GM21737 (cell line): ENCODE measurements around the gene OR8H1.

Source experiments
- ATAC-seq: cut with Tn5 transposase; IDR thresholded peaks from one replicate; pipeline ENCODE4 v1.9.1; 2021; ENCODE audit warnings: mild to moderate bottlenecking, moderate library complexity; ENCODE audit not compliant: unreplicated experiment

OR8H1 gene

GRCh38 chr11:56292154-56292553 lies at the start of gene OR8H1:
OR8H1 (minus strand) TSS chr11:56292254; CDS start chr11:56291062, 1,192 bp downstream.
- no peak for ATAC-seq

GRCh38 chr11:56340289-56340688 lies 48.2 kb upstream of the OR8H1 start:
- ATAC-seq: no peak

- ATAC-seq: no peak
These were observed 41.1 kb upstream of the OR8H1 start for GRCh38 chr11:56333156-56333555.

- no peak for ATAC-seq
These were observed 39.9 kb upstream of the OR8H1 start for GRCh38 chr11:56331861-56332491.

- no peak for ATAC-seq
These were observed 22.8 kb upstream of the OR8H1 start, which contains the start of gene OR8K3 for GRCh38 chr11:56314844-56315243. OR8K3 (plus strand) TSS chr11:56315144; CDS start chr11:56318307, 3,163 bp downstream.

- ATAC-seq: no peak
These were observed 15.8 kb upstream of the OR8H1 start for GRCh38 chr11:56307836-56308235.

GRCh38 chr11:56296898-56297297 lies 4.8 kb upstream of the OR8H1 start:
- ATAC-seq: no peak

- no peak for ATAC-seq
These were observed 18.2 kb downstream of the OR8H1 start, which contains the start of gene OR5T1 for GRCh38 chr11:56273854-56274253. OR5T1 (plus strand) TSS chr11:56274154; CDS start chr11:56275639, 1,485 bp downstream.

GRCh38 chr11:56271092-56271491 lies 21.0 kb downstream of the OR8H1 start:
- ATAC-seq: no peak

GRCh38 chr11:56251954-56252353 lies 40.1 kb downstream of the OR8H1 start, which contains the start of gene OR5T3:
OR5T3 (plus strand) TSS chr11:56252254; CDS start chr11:56252254, 0 bp downstream.
- ATAC-seq: no peak
